ENCODE data around the gene SYTL3. TPM values are rescaled to one million over a fixed set of nuclear protein-coding genes. Genes with fewer than 3 reads are reported as not detected.
"Not testable (repeated sequence)": the region's sequence is repeated elsewhere in the genome, so short reads cannot be mapped to it uniquely, and the experiment has no call there.

SYTL3 gene
- total RNA-seq, 3 donors from 2014 or later, result 33.6 to 72.6 (median 38.5) TPM

- Mint-ChIP-seq H3K36me3 (ENCODE audit: insufficient read depth) (peaks cover 58% of the 10 kb centered on the region), H3K4me3 (no peak overlapping the region), H3K9me3 (no peaks in the 10 kb centered on the region), H3K4me1 (ENCODE audit: low read depth) (peaks cover 26% of the 10 kb centered on the region), H3K27me3 (ENCODE audit: low read depth) (no peaks in the 10 kb centered on the region)
- ATAC-seq (no peak), DNase-seq (no peak)
Observed at GRCh38 chr6:158783851-158784250, 134.0 kb downstream of the SYTL3 start.

- peaks cover 53% of the 10 kb centered on the region for H3K36me3 Mint-ChIP-seq (ENCODE audit: insufficient read depth)
- no peak for ATAC-seq
- no peaks in the 10 kb centered on the region for H3K27me3 Mint-ChIP-seq (ENCODE audit: low read depth)
- H3K9me3 Mint-ChIP-seq, result no peaks in the 10 kb centered on the region
- H3K4me3 Mint-ChIP-seq, result no peak overlapping the region
- H3K4me1 Mint-ChIP-seq (ENCODE audit: low read depth), result peaks cover 28% of the 10 kb centered on the region
- no peak for DNase-seq
Observed at GRCh38 chr6:158784505-158784904, 134.7 kb downstream of the SYTL3 start.

GRCh38 chr6:158785036-158785435 is 135.2 kb downstream of the SYTL3 start:
- Mint-ChIP-seq H3K27me3 (ENCODE audit: low read depth) (no peaks in the 10 kb centered on the region), H3K9me3 (no peaks in the 10 kb centered on the region), H3K4me3 (no peak overlapping the region), H3K4me1 (ENCODE audit: low read depth) (peaks cover 34% of the 10 kb centered on the region), H3K36me3 (ENCODE audit: insufficient read depth) (peaks cover 58% of the 10 kb centered on the region)
- DNase-seq (no peak), ATAC-seq (no peak)

- peaks cover 45% of the 10 kb centered on the region for H3K4me1 Mint-ChIP-seq (ENCODE audit: low read depth)
Observed at GRCh38 chr6:158786645-158787304, 136.9 kb downstream of the SYTL3 start.

GRCh38 chr6:158787395-158787794 is 137.5 kb downstream of the SYTL3 start:
- no peak for ATAC-seq
- H3K4me1 Mint-ChIP-seq (ENCODE audit: low read depth), result peaks cover 49% of the 10 kb centered on the region
- H3K36me3 Mint-ChIP-seq (ENCODE audit: insufficient read depth), result peaks cover 44% of the 10 kb centered on the region
- H3K4me3 Mint-ChIP-seq, result no peak overlapping the region
- no peaks in the 10 kb centered on the region for H3K9me3 Mint-ChIP-seq
- DNase-seq, result no peak
- H3K27me3 Mint-ChIP-seq (ENCODE audit: low read depth), result no peaks in the 10 kb centered on the region

More at GRCh38 chr6:158786645-158787304, 136.9 kb downstream of the SYTL3 start:
- Mint-ChIP-seq H3K9me3 (no peaks in the 10 kb centered on the region), H3K27me3 (ENCODE audit: low read depth) (no peaks in the 10 kb centered on the region), H3K36me3 (ENCODE audit: insufficient read depth) (peaks cover 49% of the 10 kb centered on the region), H3K4me3 (no peak overlapping the region)
- no peak for DNase-seq
- ATAC-seq, result no peak

GRCh38 chr6:158789115-158789917 is 139.5 kb downstream of the SYTL3 start:
- H3K27me3 Mint-ChIP-seq (ENCODE audit: low read depth), result no peaks in the 10 kb centered on the region
- peaks cover 65% of the 10 kb centered on the region for H3K4me1 Mint-ChIP-seq (ENCODE audit: low read depth)
- peak; percentile 72 to 79 for ATAC-seq
- no peaks in the 10 kb centered on the region for H3K9me3 Mint-ChIP-seq
- DNase-seq, result peak; percentile 37
- peak overlapping the region; percentile 50 for H3K4me3 Mint-ChIP-seq
- H3K36me3 Mint-ChIP-seq (ENCODE audit: insufficient read depth), result peaks cover 38% of the 10 kb centered on the region

GRCh38 chr6:158791274-158791855 is 141.5 kb downstream of the SYTL3 start:
- Mint-ChIP-seq H3K36me3 (ENCODE audit: insufficient read depth) (peaks cover 43% of the 10 kb centered on the region), H3K4me1 (ENCODE audit: low read depth) (peaks cover 74% of the 10 kb centered on the region), H3K4me3 (no peak overlapping the region), H3K27me3 (ENCODE audit: low read depth) (no peaks in the 10 kb centered on the region), H3K9me3 (no peaks in the 10 kb centered on the region)
- ATAC-seq (no peak), DNase-seq (no peak)

- DNase-seq, result not testable (repeated sequence)
Observed at GRCh38 chr6:158792505-158792904, 142.7 kb downstream of the SYTL3 start.

GRCh38 chr6:158793432-158793831 is 143.6 kb downstream of the SYTL3 start:
- peaks cover 86% of the 10 kb centered on the region for H3K4me1 Mint-ChIP-seq (ENCODE audit: low read depth)
- no peak for DNase-seq
- no peak overlapping the region for H3K4me3 Mint-ChIP-seq
- ATAC-seq, result peak; percentile 49 to 61
- no peaks in the 10 kb centered on the region for H3K9me3 Mint-ChIP-seq
- peaks cover 31% of the 10 kb centered on the region for H3K36me3 Mint-ChIP-seq (ENCODE audit: insufficient read depth)
- H3K27me3 Mint-ChIP-seq (ENCODE audit: low read depth), result no peaks in the 10 kb centered on the region

More at GRCh38 chr6:158792505-158792904, 142.7 kb downstream of the SYTL3 start:
- H3K4me3 Mint-ChIP-seq, result peak overlapping the region; percentile 11
- not testable (repeated sequence) for H3K27me3 Mint-ChIP-seq (ENCODE audit: low read depth); H3K9me3 Mint-ChIP-seq; ATAC-seq
- peaks cover 80% of the 10 kb centered on the region for H3K4me1 Mint-ChIP-seq (ENCODE audit: low read depth)
- H3K36me3 Mint-ChIP-seq (ENCODE audit: insufficient read depth), result peaks cover 35% of the 10 kb centered on the region

GRCh38 chr6:158795516-158795915 is 145.7 kb downstream of the SYTL3 start:
- Mint-ChIP-seq H3K9me3 (no peaks in the 10 kb centered on the region), H3K27me3 (ENCODE audit: low read depth) (no peaks in the 10 kb centered on the region), H3K4me1 (ENCODE audit: low read depth) (peaks cover 88% of the 10 kb centered on the region), H3K4me3 (peak overlapping the region; percentile 35), H3K36me3 (ENCODE audit: insufficient read depth) (peaks cover 30% of the 10 kb centered on the region)
- no peak for DNase-seq
- ATAC-seq, result no peak

- H3K4me1 Mint-ChIP-seq (ENCODE audit: low read depth), result peaks cover 87% of the 10 kb centered on the region
- H3K27me3 Mint-ChIP-seq (ENCODE audit: low read depth), result no peaks in the 10 kb centered on the region
- ATAC-seq, result no peak
- no peak overlapping the region for H3K4me3 Mint-ChIP-seq
- no peaks in the 10 kb centered on the region for H3K9me3 Mint-ChIP-seq
- no peak for DNase-seq
- H3K36me3 Mint-ChIP-seq (ENCODE audit: insufficient read depth), result peaks cover 26% of the 10 kb centered on the region
Observed at GRCh38 chr6:158796353-158796752, 146.5 kb downstream of the SYTL3 start.

GRCh38 chr6:158797331-158798310 is 147.8 kb downstream of the SYTL3 start:
- Mint-ChIP-seq H3K27me3 (ENCODE audit: low read depth) (no peaks in the 10 kb centered on the region), H3K4me1 (ENCODE audit: low read depth) (peaks cover 90% of the 10 kb centered on the region), H3K36me3 (ENCODE audit: insufficient read depth) (peaks cover 29% of the 10 kb centered on the region), H3K9me3 (no peaks in the 10 kb centered on the region), H3K4me3 (peak overlapping the region; percentile 65)
- ATAC-seq (peak; percentile 31 to 50), DNase-seq (no peak)

GRCh38 chr6:158798311-158798710 is 148.5 kb downstream of the SYTL3 start:
- ATAC-seq (no peak), DNase-seq (no peak)
- peaks cover 91% of the 10 kb centered on the region for H3K4me1 Mint-ChIP-seq (ENCODE audit: low read depth)
- H3K36me3 Mint-ChIP-seq (ENCODE audit: insufficient read depth), result peaks cover 29% of the 10 kb centered on the region
- H3K4me3 Mint-ChIP-seq, result no peak overlapping the region
- no peaks in the 10 kb centered on the region for H3K9me3 Mint-ChIP-seq
- H3K27me3 Mint-ChIP-seq (ENCODE audit: low read depth), result no peaks in the 10 kb centered on the region
